H9 (cell line): ENCODE data around the gene MTHFD1. TPM values are rescaled to one million over a fixed set of nuclear protein-coding genes. Genes with fewer than 3 reads are reported as not detected.

Experiments
- DNase-seq: peaks from one replicate; pipeline ENCODE4 v3.0.0-alpha.2; 2017
- H2AFZ ChIP-seq: one replicate; pipeline ENCODE4 v1.6.1; 2013; ENCODE audit warnings: mild to moderate bottlenecking, low read length, control low read depth, moderate library complexity
- H2AK5ac ChIP-seq: 2 replicates; pipeline ENCODE4 v1.6.1; 2013; ENCODE audit warnings: low read length, control low read depth, mixed read lengths; ENCODE audit not compliant: insufficient read length
- H2BK120ac ChIP-seq: one replicate; pipeline ENCODE4 v1.6.1; 2013; ENCODE audit warnings: low read depth, mild to moderate bottlenecking, low read length, control low read depth, inconsistent platforms; ENCODE audit not compliant: poor library complexity, severe bottlenecking
- H2BK12ac ChIP-seq: 2 replicates; pipeline ENCODE4 v1.6.1; 2013; ENCODE audit warnings: low read length, control low read depth, mixed read lengths, low read depth; ENCODE audit not compliant: insufficient read length
- H2BK15ac ChIP-seq: 2 replicates; pipeline ENCODE4 v1.6.1; 2013; ENCODE audit warnings: low read depth, low read length, control low read depth
- H2BK20ac ChIP-seq: one replicate; pipeline ENCODE4 v1.6.1; 2013; ENCODE audit warnings: low read depth, mild to moderate bottlenecking, low read length, control low read depth, inconsistent platforms; ENCODE audit not compliant: poor library complexity, severe bottlenecking
- H2BK5ac ChIP-seq: 2 replicates; pipeline ENCODE4 v1.6.1; 2013; ENCODE audit warnings: low read length, control low read depth, mixed read lengths; ENCODE audit not compliant: insufficient read length
- H3K14ac ChIP-seq: 2 replicates; pipeline ENCODE4 v1.6.1; 2013; ENCODE audit warnings: low read length, control low read depth; ENCODE audit not compliant: insufficient read depth
- H3K18ac ChIP-seq: 2 replicates; pipeline ENCODE4 v1.6.1; 2013; ENCODE audit warnings: low read depth, mild to moderate bottlenecking, mixed read lengths, low read length, control low read depth; ENCODE audit not compliant: insufficient read length
- H3K23ac ChIP-seq: 2 replicates; pipeline ENCODE4 v1.6.1; 2013; ENCODE audit warnings: low read length, control low read depth, mixed read lengths, low read depth; ENCODE audit not compliant: insufficient read length
- H3K23me2 ChIP-seq: 2 replicates; pipeline ENCODE4 v1.6.1; 2013; ENCODE audit warnings: low read depth, mild to moderate bottlenecking, mixed read lengths, low read length, control low read depth; ENCODE audit not compliant: insufficient read length, poor library complexity, severe bottlenecking
- H3K27ac ChIP-seq: 2 replicates; pipeline ENCODE4 v1.5.1; 2013; ENCODE audit warnings: low read length, control low read depth, mixed read lengths, low read depth; ENCODE audit not compliant: insufficient read length
- H3K27me3 ChIP-seq: 2 replicates; pipeline ENCODE4 v1.6.1; 2013; ENCODE audit warnings: low read length, control low read depth, inconsistent platforms; ENCODE audit not compliant: insufficient read depth
- H3K4ac ChIP-seq: 2 replicates; pipeline ENCODE4 v1.6.1; 2013; ENCODE audit warnings: low read depth, mild to moderate bottlenecking, control low read depth, inconsistent platforms, low read length, moderate library complexity
- H3K4me1 ChIP-seq: 2 replicates; pipeline ENCODE4 v1.6.1; 2013; ENCODE audit warnings: low read length, control low read depth, inconsistent platforms; ENCODE audit not compliant: insufficient read depth
- H3K4me2 ChIP-seq: 2 replicates; pipeline ENCODE4 v1.6.1; 2013; ENCODE audit warnings: low read length, control low read depth, mixed read lengths; ENCODE audit not compliant: insufficient read length, insufficient read depth
- H3K56ac ChIP-seq: 2 replicates; pipeline ENCODE4 v1.6.1; 2013; ENCODE audit warnings: low read depth, mild to moderate bottlenecking, mixed read lengths, low read length, control low read depth; ENCODE audit not compliant: insufficient read length
- H3K79me1 ChIP-seq: 2 replicates; pipeline ENCODE4 v1.6.1; 2013; ENCODE audit warnings: low read depth, mild to moderate bottlenecking, moderate library complexity, low read length, control low read depth, inconsistent platforms; ENCODE audit not compliant: insufficient read depth, poor library complexity, severe bottlenecking
- H3K79me2 ChIP-seq: 2 replicates; pipeline ENCODE4 v1.6.1; 2013; ENCODE audit warnings: low read length, control low read depth, inconsistent platforms; ENCODE audit not compliant: insufficient read depth
- H3K9ac ChIP-seq: 2 replicates; pipeline ENCODE4 v1.6.1; 2013; ENCODE audit warnings: low read length, control low read depth, mixed read lengths; ENCODE audit not compliant: insufficient read length; ENCODE audit errors: extremely low read depth
- H3K9me3 ChIP-seq: one replicate; pipeline ENCODE4 v1.6.1; 2013; ENCODE audit warnings: low read depth, low read length, inconsistent platforms; ENCODE audit not compliant: control insufficient read depth
- H3T11ph ChIP-seq: one replicate; pipeline ENCODE4 v1.6.1; 2013; ENCODE audit warnings: mild to moderate bottlenecking, low read length, control low read depth, inconsistent platforms
- H4K20me1 ChIP-seq: one replicate; pipeline ENCODE4 v1.6.1; 2013; ENCODE audit not compliant: control insufficient read depth, insufficient read length, insufficient read depth
- H4K5ac ChIP-seq: 2 replicates; pipeline ENCODE4 v1.6.1; 2013; ENCODE audit warnings: low read depth, mild to moderate bottlenecking, mixed read lengths, low read length, control low read depth; ENCODE audit not compliant: insufficient read length
- H4K8ac ChIP-seq: replicated peaks from 2 replicates; pipeline ENCODE4 v1.6.1; 2013; ENCODE audit warnings: low read length, control low read depth, mixed read lengths, low read depth; ENCODE audit not compliant: insufficient read length
- H4K91ac ChIP-seq: 2 replicates; pipeline ENCODE4 v1.6.1; 2013; ENCODE audit warnings: low read depth, mild to moderate bottlenecking, moderate library complexity, mixed read lengths, low read length, control low read depth; ENCODE audit not compliant: insufficient read length
- H3K27ac Mint-ChIP-seq, 3 experiments: 2 replicates in 2 of 3; 3 replicates in 1 of 3; pipeline ENCODE4 v1.8.0; 2020 to 2021; ENCODE audit warnings: mixed read lengths in 3 of 3, mild to moderate bottlenecking in 1 of 3, moderate library complexity in 1 of 3
- H3K27me3 Mint-ChIP-seq: 2 replicates; pipeline ENCODE4 v1.8.0; 2021; ENCODE audit warnings: low read depth, mild to moderate bottlenecking, moderate library complexity, mixed read lengths
- H3K36me3 Mint-ChIP-seq, 3 experiments: 2 replicates in 2 of 3; 3 replicates in 1 of 3; pipeline ENCODE4 v1.8.0; 2020 to 2021; ENCODE audit warnings: low read depth in 3 of 3, mixed read lengths in 3 of 3; ENCODE audit not compliant: insufficient read depth in 1 of 3
- H3K4me1 Mint-ChIP-seq, 2 experiments: 2 replicates each; pipeline ENCODE4 v1.8.0; 2020; ENCODE audit warnings: mixed read lengths in 2 of 2
- H3K4me3 Mint-ChIP-seq, 2 experiments: 2 replicates in 1 of 2; 3 replicates in 1 of 2; pipeline ENCODE4 v1.8.0; 2020 to 2021; ENCODE audit warnings: mild to moderate bottlenecking in 2 of 2, mixed read lengths in 2 of 2, moderate library complexity in 1 of 2
- H3K9me3 Mint-ChIP-seq, 2 experiments: 2 replicates in 1 of 2; 3 replicates in 1 of 2; pipeline ENCODE4 v1.8.0; 2020; ENCODE audit warnings: mild to moderate bottlenecking in 2 of 2, mixed read lengths in 2 of 2, moderate library complexity in 1 of 2
- CTCF ChIP-seq: fragments of 200-600 bp; sonication (generic); conservative IDR thresholded peaks from 3 replicates; pipeline ENCODE4 v1.8.0; 2021; ENCODE audit warnings: antibody characterized with exemption, mild to moderate bottlenecking
- WGBS: extraction: QIAGEN DNeasy Blood & Tissue Kit; methylation state at CpG from one replicate; pipeline ENCODE4 v1.1.7; 2013; ENCODE audit warnings: missing lambda C conversion rate, low lambda C conversion rate, mixed read lengths; ENCODE audit not compliant: insufficient read length; ENCODE audit errors: extremely low coverage; 5-methylcytosine and 5-hydroxymethylcytosine counted together
- total RNA-seq: library from RNA; stranded (reverse); gene quantifications from 2 replicates; pipeline ENCODE4 v1.2.1, GENCODE V29; 2021

MTHFD1 gene
- total RNA-seq, 1 experiment from 2014 or later = 203 TPM

- Histone ChIP-seq H2BK15ac (no peak overlapping the region), H3K4me1 (peaks cover 21% of the 10 kb centered on the region), H2AK5ac (no peak overlapping the region), H3K14ac (no peak overlapping the region), H3K27ac (no peak overlapping the region), H3K23ac (no peak overlapping the region), H3K9me3 (no peaks in the 10 kb centered on the region), H2AFZ (no peak overlapping the region), H3K56ac (no peak overlapping the region), H4K20me1 (no peaks in the 10 kb centered on the region), H3T11ph (no peak overlapping the region), H3K4ac (no peak overlapping the region), H2BK12ac (no peak overlapping the region), H3K4me2 (no peak overlapping the region), H3K18ac (no peak overlapping the region), H4K5ac (no peak overlapping the region), H3K27me3 (no peaks in the 10 kb centered on the region), H3K79me2 (peaks cover 43% of the 10 kb centered on the region), H2BK5ac (no peak overlapping the region), H3K79me1 (peaks cover 5% of the 10 kb centered on the region), H4K91ac (no peak overlapping the region), H2BK120ac (no peak overlapping the region), H3K9ac (no peak overlapping the region), H3K23me2 (no peaks in the 10 kb centered on the region), H4K8ac (no peak overlapping the region), H2BK20ac (no peak overlapping the region)
- Mint-ChIP-seq H3K9me3 (no peaks in the 10 kb centered on the region; a peak in 1 of 5 replicates), H3K27ac (peak overlapping the region in 2 of 3 experiments; percentile 27 to 56; a peak in 3 of 7 replicates), H3K4me1 (peaks cover 47 to 49% of the 10 kb centered on the region in 2 experiments), H3K36me3 (peaks cover 19 to 36% (median 31%) of the 10 kb centered on the region in 3 experiments), H3K4me3 (no peak overlapping the region), H3K27me3 (no peaks in the 10 kb centered on the region)
- no peak for TF ChIP-seq CTCF
- no peak for DNase-seq
- WGBS = no CpG with 5 or more reads among the region's 4 CpGs
These were observed 7.0 kb downstream of the MTHFD1 start for GRCh38 chr14:64394977-64395633.
